ENCODE measurements around the gene FMC1.

Gene FMC1

GRCh38 chr7:139387594-139387993, 46.5 kb downstream of the FMC1 start:
- no peak for DNase-seq

- no peak for DNase-seq
Observed at GRCh38 chr7:139389091-139389490, 48.0 kb downstream of the FMC1 start.

GRCh38 chr7:139389774-139390173, 48.6 kb downstream of the FMC1 start:
- no peak for DNase-seq

- no peak for DNase-seq
Observed at GRCh38 chr7:139393621-139394211, 52.6 kb downstream of the FMC1 start.

- no peak for DNase-seq
Observed at GRCh38 chr7:139394540-139394939, 53.4 kb downstream of the FMC1 start.
